Neural cell (in vitro differentiated cells): ENCODE data around the gene THTPA. TPM values are rescaled to one million over a fixed set of nuclear protein-coding genes. Genes with fewer than 3 reads are reported as not detected.

Experiments
- H2AFZ ChIP-seq: fragments of 200-600, 300-800 bp; sonication (generic), shearing (Covaris generic); 2 replicates; pipeline ENCODE4 v1.6.0; 2014; ENCODE audit warnings: low read depth, mild to moderate bottlenecking, antibody characterized with exemption, low read length, moderate library complexity
- H3F3A ChIP-seq: fragments of 200-600 bp; shearing (Covaris generic); 2 replicates; pipeline ENCODE4 v1.6.1; 2016; ENCODE audit warnings: mild to moderate bottlenecking, moderate library complexity, mixed read lengths, antibody characterized with exemption, low read length; ENCODE audit not compliant: insufficient read depth, poor library complexity, severe bottlenecking
- H3K27ac ChIP-seq: fragments of 200-600, 300-800 bp; sonication (generic), shearing (Covaris generic); 2 replicates; pipeline ENCODE4 v1.5.1; 2014; ENCODE audit warnings: mild to moderate bottlenecking, low read length, moderate library complexity
- H3K27me3 ChIP-seq: fragments of 300-800, 200-600 bp; sonication (generic), shearing (Covaris generic); 2 replicates; pipeline ENCODE4 v1.6.0; 2014; ENCODE audit warnings: mild to moderate bottlenecking, low read depth, low read length, moderate library complexity; ENCODE audit not compliant: insufficient read depth
- H3K36me3 ChIP-seq: fragments of 300-800, 200-600 bp; sonication (generic), shearing (Covaris generic); 2 replicates; pipeline ENCODE4 v1.5.1; 2014; ENCODE audit warnings: mild to moderate bottlenecking, antibody characterized with exemption, low read length, moderate library complexity; ENCODE audit not compliant: insufficient read depth
- H3K4me2 ChIP-seq: fragments of 300-800, 200-600 bp; sonication (generic), shearing (Covaris generic); 2 replicates; pipeline ENCODE4 v1.6.0; 2014; ENCODE audit warnings: mild to moderate bottlenecking, low read length
- H3K4me3 ChIP-seq: fragments of 300-800, 200-600 bp; sonication (generic), shearing (Covaris generic); 2 replicates; pipeline ENCODE4 v1.5.1; 2014; ENCODE audit warnings: mild to moderate bottlenecking, low read length, moderate library complexity
- H3K79me2 ChIP-seq: fragments of 200-600 bp; shearing (Covaris generic); replicated peaks from 2 replicates; pipeline ENCODE4 v1.6.0; 2014; ENCODE audit warnings: mild to moderate bottlenecking, low read length, moderate library complexity; ENCODE audit not compliant: insufficient read depth
- H3K9ac ChIP-seq: fragments of 300-800, 200-600 bp; sonication (generic), shearing (Covaris generic); 2 replicates; pipeline ENCODE4 v1.6.1; 2016; ENCODE audit warnings: mild to moderate bottlenecking, low read length, mixed read lengths
- H3K9me2 ChIP-seq: fragments of 200-600 bp; shearing (Covaris generic); 2 replicates; pipeline ENCODE4 v1.6.1; 2016; ENCODE audit warnings: mild to moderate bottlenecking, low read length, mixed read lengths; ENCODE audit not compliant: insufficient read depth
- H3K9me3 ChIP-seq: fragments of 200-600, 300-800 bp; sonication (generic), shearing (Covaris generic); 2 replicates; pipeline ENCODE4 v1.6.1; 2016; ENCODE audit warnings: mild to moderate bottlenecking, mixed run types, low read length, moderate library complexity, mixed read lengths
- H4K20me1 ChIP-seq: fragments of 200-600 bp; shearing (Covaris generic); 2 replicates; pipeline ENCODE4 v1.6.1; 2016; ENCODE audit warnings: mild to moderate bottlenecking, mixed run types; ENCODE audit not compliant: insufficient read depth
- EP300 ChIP-seq: fragments of 450-650 bp; conservative IDR thresholded peaks from 2 replicates; pipeline ENCODE4 v1.6.1; 2014; ENCODE audit warnings: antibody characterized with exemption, mild to moderate bottlenecking, moderate library complexity; ENCODE audit not compliant: poor library complexity, severe bottlenecking
- EZH2 ChIP-seq: fragments of 200-600, 300-800 bp; shearing (Covaris generic), sonication (generic); IDR thresholded peaks from 2 replicates; pipeline ENCODE4 v1.6.1; 2014; ENCODE audit warnings: antibody characterized with exemption, low read length, borderline replicate concordance, mild to moderate bottlenecking; ENCODE audit not compliant: insufficient read depth, poor library complexity, severe bottlenecking
- MXI1 ChIP-seq: fragments of 450-650 bp; conservative IDR thresholded peaks from 2 replicates; pipeline ENCODE4 v1.6.1; 2014; ENCODE audit warnings: antibody characterized with exemption, mild to moderate bottlenecking; ENCODE audit not compliant: poor library complexity, severe bottlenecking
- POLR2AphosphoS5 ChIP-seq: IDR thresholded peaks from 2 replicates; pipeline ENCODE4 v1.6.1; 2012
- RAD21 ChIP-seq: fragments of 450-650 bp; conservative IDR thresholded peaks from 2 replicates; pipeline ENCODE4 v1.6.1; 2014; ENCODE audit warnings: antibody characterized with exemption, mild to moderate bottlenecking, moderate library complexity
- SMC3 ChIP-seq: fragments of 450-650 bp; conservative IDR thresholded peaks from 2 replicates; pipeline ENCODE4 v1.6.1; 2014; ENCODE audit warnings: antibody characterized with exemption, mild to moderate bottlenecking, moderate library complexity; ENCODE audit not compliant: poor library complexity
- TAF1 ChIP-seq: IDR thresholded peaks from 2 replicates; pipeline ENCODE4 v1.6.1; 2012; ENCODE audit warnings: low read depth
- polyA plus RNA-seq: library from polyadenylated mRNA; depleted of rRNA; stranded (reverse); fragments of >200 nt; gene quantifications from 2 replicates; pipeline ENCODE4 v1.2.3, GENCODE V29; 2014
- TF ChIP-seq, protein P1 (sequence below): IDR thresholded peaks from 2 replicates; pipeline ENCODE4 v1.6.1; 2012; ENCODE audit warnings: borderline replicate concordance
- TF ChIP-seq, protein P2 (sequence below): fragments of 450-650 bp; IDR thresholded peaks from 2 replicates; pipeline ENCODE4 v1.5.1; 2014; ENCODE audit warnings: antibody characterized with exemption, mild to moderate bottlenecking, moderate library complexity; ENCODE audit not compliant: poor library complexity, severe bottlenecking

THTPA gene
- polyA plus RNA-seq, 1 donor from 2014 or later = 51.3 TPM

DNA sequence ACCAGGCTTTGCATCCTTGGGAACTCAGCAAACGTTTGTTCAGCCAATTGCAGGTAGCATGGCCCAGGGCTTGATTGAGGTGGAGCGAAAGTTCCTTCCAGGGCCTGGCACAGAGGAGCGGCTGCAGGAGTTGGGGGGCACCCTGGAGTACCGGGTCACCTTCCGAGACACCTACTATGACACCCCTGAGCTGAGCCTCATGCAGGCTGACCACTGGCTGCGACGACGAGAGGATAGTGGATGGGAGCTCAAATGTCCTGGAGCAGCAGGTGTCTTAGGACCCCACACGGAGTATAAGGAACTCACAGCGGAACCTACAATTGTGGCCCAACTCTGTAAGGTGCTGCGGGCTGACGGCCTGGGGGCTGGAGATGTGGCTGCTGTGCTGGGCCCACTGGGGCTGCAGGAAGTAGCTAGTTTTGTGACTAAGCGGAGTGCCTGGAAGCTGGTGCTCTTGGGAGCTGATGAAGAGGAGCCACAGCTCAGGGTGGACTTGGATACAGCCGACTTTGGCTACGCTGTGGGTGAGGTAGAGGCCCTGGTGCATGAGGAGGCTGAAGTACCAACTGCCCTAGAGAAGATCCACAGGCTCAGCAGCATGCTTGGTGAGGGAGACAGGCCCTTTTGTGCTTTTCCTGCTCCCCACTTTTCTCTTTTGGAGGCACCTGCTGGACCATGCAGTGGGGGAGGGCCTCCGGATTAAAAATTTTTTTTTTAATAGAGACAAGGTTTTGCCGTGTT lies 799 bp downstream of the THTPA start:
- H3K79me2 ChIP-seq = peaks cover 20% of the 10 kb centered on the region
- peak overlapping the region; percentile 89 for H3K27ac ChIP-seq
- no peak for TF ChIP-seq TAF1
- TF ChIP-seq, protein P1, sequence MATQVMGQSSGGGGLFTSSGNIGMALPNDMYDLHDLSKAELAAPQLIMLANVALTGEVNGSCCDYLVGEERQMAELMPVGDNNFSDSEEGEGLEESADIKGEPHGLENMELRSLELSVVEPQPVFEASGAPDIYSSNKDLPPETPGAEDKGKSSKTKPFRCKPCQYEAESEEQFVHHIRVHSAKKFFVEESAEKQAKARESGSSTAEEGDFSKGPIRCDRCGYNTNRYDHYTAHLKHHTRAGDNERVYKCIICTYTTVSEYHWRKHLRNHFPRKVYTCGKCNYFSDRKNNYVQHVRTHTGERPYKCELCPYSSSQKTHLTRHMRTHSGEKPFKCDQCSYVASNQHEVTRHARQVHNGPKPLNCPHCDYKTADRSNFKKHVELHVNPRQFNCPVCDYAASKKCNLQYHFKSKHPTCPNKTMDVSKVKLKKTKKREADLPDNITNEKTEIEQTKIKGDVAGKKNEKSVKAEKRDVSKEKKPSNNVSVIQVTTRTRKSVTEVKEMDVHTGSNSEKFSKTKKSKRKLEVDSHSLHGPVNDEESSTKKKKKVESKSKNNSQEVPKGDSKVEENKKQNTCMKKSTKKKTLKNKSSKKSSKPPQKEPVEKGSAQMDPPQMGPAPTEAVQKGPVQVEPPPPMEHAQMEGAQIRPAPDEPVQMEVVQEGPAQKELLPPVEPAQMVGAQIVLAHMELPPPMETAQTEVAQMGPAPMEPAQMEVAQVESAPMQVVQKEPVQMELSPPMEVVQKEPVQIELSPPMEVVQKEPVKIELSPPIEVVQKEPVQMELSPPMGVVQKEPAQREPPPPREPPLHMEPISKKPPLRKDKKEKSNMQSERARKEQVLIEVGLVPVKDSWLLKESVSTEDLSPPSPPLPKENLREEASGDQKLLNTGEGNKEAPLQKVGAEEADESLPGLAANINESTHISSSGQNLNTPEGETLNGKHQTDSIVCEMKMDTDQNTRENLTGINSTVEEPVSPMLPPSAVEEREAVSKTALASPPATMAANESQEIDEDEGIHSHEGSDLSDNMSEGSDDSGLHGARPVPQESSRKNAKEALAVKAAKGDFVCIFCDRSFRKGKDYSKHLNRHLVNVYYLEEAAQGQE = no peak
- TF ChIP-seq MXI1 = no peak
- TF ChIP-seq EZH2 = no peak
- no peak for TF ChIP-seq POLR2AphosphoS5
- TF ChIP-seq RAD21 = no peak
- TF ChIP-seq SMC3 = no peak
- TF ChIP-seq EP300 = no peak
- TF ChIP-seq, protein P2, sequence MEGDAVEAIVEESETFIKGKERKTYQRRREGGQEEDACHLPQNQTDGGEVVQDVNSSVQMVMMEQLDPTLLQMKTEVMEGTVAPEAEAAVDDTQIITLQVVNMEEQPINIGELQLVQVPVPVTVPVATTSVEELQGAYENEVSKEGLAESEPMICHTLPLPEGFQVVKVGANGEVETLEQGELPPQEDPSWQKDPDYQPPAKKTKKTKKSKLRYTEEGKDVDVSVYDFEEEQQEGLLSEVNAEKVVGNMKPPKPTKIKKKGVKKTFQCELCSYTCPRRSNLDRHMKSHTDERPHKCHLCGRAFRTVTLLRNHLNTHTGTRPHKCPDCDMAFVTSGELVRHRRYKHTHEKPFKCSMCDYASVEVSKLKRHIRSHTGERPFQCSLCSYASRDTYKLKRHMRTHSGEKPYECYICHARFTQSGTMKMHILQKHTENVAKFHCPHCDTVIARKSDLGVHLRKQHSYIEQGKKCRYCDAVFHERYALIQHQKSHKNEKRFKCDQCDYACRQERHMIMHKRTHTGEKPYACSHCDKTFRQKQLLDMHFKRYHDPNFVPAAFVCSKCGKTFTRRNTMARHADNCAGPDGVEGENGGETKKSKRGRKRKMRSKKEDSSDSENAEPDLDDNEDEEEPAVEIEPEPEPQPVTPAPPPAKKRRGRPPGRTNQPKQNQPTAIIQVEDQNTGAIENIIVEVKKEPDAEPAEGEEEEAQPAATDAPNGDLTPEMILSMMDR = no peak
- peak overlapping the region; percentile 97 for H3K9ac ChIP-seq
- H3K27me3 ChIP-seq = no peaks in the 10 kb centered on the region
- H3K4me2 ChIP-seq = peak overlapping the region; percentile 97
- no peaks in the 10 kb centered on the region for H3K9me2 ChIP-seq
- H3K9me3 ChIP-seq = no peaks in the 10 kb centered on the region
- no peak overlapping the region for H2AFZ ChIP-seq
- no peaks in the 10 kb centered on the region for H4K20me1 ChIP-seq
- no peaks in the 10 kb centered on the region for H3K36me3 ChIP-seq
- H3K4me3 ChIP-seq = peak overlapping the region; percentile 95
- no peaks in the 10 kb centered on the region for H3F3A ChIP-seq

DNA sequence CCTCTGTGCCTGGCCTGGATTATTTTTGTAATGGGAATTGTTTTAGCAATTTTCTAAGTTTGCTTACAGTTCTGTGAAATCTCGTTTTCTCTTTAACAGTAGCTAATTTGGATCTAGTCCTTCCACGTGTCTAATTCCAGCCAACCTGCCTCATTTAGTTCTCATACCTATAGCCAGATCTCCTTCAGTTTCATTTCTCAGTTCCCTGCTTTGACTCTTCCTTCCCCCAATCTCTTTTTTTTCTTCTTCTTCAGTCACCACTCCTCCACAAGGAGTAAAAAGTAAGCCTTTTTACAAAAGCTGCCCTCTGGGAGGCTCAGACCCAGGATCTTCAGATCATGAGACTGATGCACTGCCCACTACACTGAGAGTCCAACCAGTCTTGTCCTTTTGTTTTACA lies 1.4 kb downstream of the THTPA start:
- H3K9me2 ChIP-seq = no peaks in the 10 kb centered on the region
- no peaks in the 10 kb centered on the region for H3F3A ChIP-seq
- H2AFZ ChIP-seq = no peak overlapping the region
- no peaks in the 10 kb centered on the region for H4K20me1 ChIP-seq
- H3K79me2 ChIP-seq = peaks cover 20% of the 10 kb centered on the region
- peak overlapping the region; percentile 97 for H3K4me2 ChIP-seq
- H3K27me3 ChIP-seq = no peaks in the 10 kb centered on the region
- peak overlapping the region; percentile 95 for H3K4me3 ChIP-seq
- no peaks in the 10 kb centered on the region for H3K36me3 ChIP-seq
- H3K9me3 ChIP-seq = no peaks in the 10 kb centered on the region
- H3K27ac ChIP-seq = no peak overlapping the region
- no peak for TF ChIP-seq EZH2
- no peak for TF ChIP-seq EP300
- TF ChIP-seq MXI1 = no peak
- TF ChIP-seq POLR2AphosphoS5 = no peak
- TF ChIP-seq, protein P1 = no peak
- no peak for TF ChIP-seq RAD21
- TF ChIP-seq, protein P2 = no peak
- TF ChIP-seq SMC3 = no peak
- no peak for TF ChIP-seq TAF1
- peak overlapping the region; percentile 97 for H3K9ac ChIP-seq
